HG03565 (cell line): ENCODE results near the gene IL17RD.

Experiments used
- ATAC-seq: cut with Tn5 transposase; IDR thresholded peaks from one replicate; pipeline ENCODE4 v1.9.1; 2021; ENCODE audit warnings: mild to moderate bottlenecking, moderate library complexity; ENCODE audit not compliant: unreplicated experiment

IL17RD gene

GRCh38 chr3:57158813-57159738, 6.1 kb downstream of the IL17RD start:
- ATAC-seq, result no peak

DNA sequence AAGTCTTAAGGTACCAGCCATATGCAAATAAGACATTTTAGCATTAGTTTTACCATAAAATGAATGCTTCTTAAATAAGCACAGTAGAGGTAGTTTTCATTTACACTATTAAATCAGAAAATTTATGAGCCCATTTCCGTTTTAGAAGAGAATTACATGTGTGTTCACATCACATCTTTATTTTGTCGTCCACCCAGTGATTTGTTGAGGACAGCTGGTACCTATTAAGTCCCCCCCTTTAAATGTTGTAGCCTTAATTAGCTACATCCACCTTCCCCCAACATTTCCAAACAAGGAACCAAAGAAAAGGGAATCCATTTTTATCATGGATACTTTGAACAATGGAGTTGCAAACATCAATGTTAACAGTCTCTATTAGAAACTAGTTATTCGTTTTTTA, 6.8 kb downstream of the IL17RD start:
- no peak for ATAC-seq

DNA sequence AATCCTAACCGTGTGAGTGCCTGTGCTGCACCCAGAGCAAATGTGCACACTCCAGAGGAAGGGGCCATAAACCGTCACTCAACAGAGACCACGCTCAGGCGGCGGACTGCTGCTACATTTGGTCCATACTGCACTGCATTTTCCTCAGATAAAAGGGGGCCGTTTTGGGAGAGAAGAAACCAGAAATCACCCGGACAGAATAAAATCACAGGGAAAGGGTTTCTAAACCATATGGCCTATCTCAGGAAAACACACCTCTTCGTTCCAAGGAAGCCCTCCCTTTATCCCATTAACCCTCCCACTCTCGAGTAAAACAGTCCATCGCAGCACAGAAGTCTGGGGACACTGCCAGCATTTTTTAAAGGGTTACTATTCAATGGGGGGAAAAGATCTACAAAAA, 7.6 kb downstream of the IL17RD start:
- ATAC-seq, result no peak

DNA sequence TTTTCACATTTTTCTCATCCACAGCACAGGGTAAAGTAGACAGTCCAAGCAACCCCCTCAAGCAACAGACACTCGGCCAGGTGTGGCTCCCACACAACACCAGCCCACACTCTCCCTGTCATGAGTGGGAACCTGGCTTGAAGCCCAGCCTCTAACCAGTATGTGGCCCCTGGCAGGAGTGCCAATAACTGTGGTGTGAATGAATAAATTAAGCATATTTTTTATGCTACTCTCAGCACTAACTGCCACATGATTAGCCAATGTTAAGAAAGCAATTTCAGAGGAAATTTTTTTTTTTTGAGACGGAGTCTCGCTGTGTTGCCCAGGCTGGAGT, 9.9 kb downstream of the IL17RD start:
- no peak for ATAC-seq

- no peak for ATAC-seq
Observed at GRCh38 chr3:57154470-57155309, 10.5 kb downstream of the IL17RD start.

DNA sequence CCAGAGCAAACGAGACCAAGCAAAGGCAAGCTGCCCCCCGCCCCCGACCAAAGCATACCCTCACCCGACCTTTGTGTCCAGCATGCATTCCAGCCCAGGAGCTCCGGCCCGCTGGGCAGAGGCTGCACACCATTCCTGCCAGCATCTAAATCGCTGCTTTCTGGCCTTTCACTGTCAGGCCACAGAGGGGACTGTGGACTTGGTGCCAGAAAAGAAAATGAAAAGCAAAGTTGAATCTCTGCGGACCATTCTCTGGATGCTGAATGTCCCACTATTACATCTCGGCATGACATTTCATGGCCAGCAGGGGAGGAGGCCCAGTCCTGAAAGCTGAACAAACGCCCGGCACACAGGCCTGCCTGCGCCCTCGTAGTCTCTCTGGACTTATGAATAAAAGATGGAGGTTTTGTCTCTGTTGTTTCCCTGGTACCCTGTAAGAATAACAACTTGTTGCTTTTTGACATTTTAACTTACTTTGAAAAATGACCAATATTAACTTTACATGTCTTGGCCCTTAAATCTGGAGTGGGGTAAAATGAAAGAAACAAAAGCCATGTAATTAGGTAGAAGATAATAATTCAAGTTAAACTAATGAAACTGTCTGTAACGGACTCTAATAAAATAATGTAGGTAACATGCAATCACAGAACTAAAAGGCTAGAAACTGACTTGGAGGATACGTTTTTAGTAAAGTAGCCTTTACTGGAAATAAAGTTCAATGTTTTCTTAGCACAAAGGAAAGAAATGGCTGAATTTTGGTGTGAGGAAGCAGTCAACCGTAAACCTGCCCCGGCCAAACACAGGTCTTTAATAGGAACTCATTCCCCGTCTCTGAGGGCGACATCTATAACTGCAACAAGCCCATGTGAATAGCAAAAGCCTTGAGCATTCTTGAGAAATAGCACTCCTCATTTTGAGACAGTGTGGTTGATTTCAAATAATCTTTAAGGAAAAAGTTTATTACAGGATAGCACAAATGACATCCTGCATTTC, 12.7 kb downstream of the IL17RD start:
- ATAC-seq, result no peak

- no peak for ATAC-seq
Observed at GRCh38 chr3:57151749-57152148, 13.4 kb downstream of the IL17RD start.

DNA sequence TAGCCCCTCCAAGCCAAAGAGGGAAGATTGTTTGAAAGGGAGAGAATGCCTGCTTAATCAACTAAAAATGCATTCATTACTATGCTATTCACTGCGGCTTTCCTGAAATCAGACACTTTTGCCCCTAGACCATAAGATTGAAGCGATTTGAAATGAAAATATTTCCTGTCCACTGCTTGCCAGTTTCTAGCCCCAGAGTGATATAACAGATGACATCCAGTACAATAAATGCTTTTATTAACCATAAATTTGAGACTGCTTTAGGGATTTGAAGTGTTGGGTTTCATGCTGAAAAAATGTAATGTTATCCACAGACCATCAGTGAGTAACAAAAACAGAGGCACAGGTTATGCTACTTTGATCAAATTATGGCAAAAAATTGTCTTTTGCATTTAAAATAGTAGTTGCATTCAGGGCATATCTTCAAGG, 14.1 kb downstream of the IL17RD start:
- no peak for ATAC-seq

DNA sequence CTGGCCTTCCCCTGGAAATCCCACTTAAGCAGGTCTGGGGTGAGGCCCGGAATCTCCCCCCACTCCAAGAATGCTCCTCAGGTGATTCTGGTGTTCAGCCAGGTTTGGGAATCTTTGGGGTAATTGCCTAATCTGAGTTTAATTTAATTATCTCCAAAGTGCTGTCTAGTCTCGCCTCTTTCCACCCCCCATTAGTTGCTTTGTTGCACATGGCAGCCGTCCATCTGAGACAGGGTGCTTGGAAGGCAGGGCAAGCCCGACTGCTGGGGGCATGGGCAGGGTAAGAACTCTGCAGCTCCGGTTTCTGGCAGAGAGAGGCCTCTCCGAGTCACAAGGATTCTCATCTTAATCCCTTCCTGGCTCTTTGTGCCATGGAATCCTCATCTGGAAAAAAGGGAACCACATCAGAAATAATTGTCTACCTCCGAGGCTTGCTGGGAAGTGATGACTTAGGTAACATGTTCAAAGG, 15.0 kb downstream of the IL17RD start:
- no peak for ATAC-seq

- no peak for ATAC-seq
Observed at GRCh38 chr3:57147071-57147470, 18.1 kb downstream of the IL17RD start.

GRCh38 chr3:57145852-57146251, 19.3 kb downstream of the IL17RD start:
- no peak for ATAC-seq

- ATAC-seq, result no peak
Observed at GRCh38 chr3:57144952-57145351, 20.2 kb downstream of the IL17RD start.

- no peak for ATAC-seq
Observed at GRCh38 chr3:57143886-57144459, 21.2 kb downstream of the IL17RD start.

- ATAC-seq, result no peak
Observed at GRCh38 chr3:57142411-57142723, 22.8 kb downstream of the IL17RD start.

DNA sequence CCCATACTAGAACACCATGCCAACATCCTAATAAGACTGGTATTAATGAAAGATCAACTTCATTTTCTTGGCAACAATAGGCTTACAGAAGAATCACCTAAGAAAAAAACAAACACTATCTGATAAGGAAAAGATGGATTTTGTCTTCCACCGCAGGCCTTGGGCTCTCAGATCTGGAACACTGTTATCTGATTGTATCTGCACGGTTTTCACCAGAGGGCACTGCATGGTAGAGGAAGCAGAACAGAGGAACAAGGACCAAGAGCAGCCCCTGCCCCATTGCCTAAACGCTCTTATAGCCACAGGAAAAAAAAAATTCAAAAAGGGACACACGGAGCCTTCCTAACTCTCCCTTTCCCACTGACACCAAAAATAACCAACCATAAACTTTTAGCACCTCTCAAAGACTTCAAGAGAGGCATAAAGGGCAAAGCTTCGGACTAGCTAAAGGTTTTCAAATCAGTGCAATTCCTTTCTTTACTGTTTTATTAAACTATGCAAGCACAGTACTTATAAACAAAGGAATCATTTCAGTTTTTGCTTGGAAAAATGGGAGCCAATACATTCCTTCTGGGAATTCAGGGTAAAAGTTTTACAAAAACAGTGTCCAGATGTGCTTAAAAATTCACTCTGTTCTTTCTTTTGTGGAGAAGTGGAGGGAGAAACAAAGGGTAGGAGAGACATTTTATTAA, 23.3 kb downstream of the IL17RD start:
- ATAC-seq, result no peak

GRCh38 chr3:57140894-57141293, 24.3 kb downstream of the IL17RD start:
- ATAC-seq, result no peak

- no peak for ATAC-seq
Observed at GRCh38 chr3:57135964-57136719, 29.0 kb downstream of the IL17RD start.

GRCh38 chr3:57133157-57133556, 32.0 kb downstream of the IL17RD start:
- no peak for ATAC-seq

DNA sequence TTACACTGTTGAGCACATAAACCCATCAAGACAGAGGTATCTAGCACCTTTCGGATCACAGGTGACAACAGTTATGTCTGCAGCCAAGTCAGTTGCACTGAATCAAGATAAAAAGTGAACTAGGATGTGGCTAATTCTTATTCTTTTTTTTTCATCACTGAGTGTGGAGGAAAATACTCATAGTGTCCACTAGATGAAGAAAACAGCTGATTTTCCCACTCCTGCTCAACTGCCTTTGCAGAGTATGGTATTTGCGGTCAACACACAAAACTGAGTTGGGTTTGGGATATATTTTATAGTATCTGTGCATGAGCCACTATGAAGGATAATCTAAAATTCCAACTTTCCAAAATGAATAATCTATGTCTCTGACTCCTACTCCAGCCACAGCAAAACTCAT, 32.5 kb downstream of the IL17RD start:
- no peak for ATAC-seq
